Activated CD4-positive, alpha-beta T cell treated with anti-CD3 and anti-CD28 coated beads, Interleukin-2, amount 10 ng/mL, durations not matched to agents 24 days and 14 days (primary cell): ENCODE measurements around the gene SCN2B. TPM values are rescaled to one million over a fixed set of nuclear protein-coding genes. Genes with fewer than 3 reads are reported as not detected.
A peak's percentile ranks its signal among the peaks of the same experiment; 100 is the strongest.

ENCODE experiments used
- DNase-seq: peaks from one replicate; pipeline ENCODE4 v3.0.0; 2022
- H3K27ac Mint-ChIP-seq: one replicate; pipeline ENCODE4 v1.8.0; 2022; ENCODE audit warnings: mild to moderate bottlenecking, mixed read lengths
- H3K27me3 Mint-ChIP-seq: one replicate; pipeline ENCODE4 v1.8.0; 2022; ENCODE audit warnings: mixed read lengths
- H3K36me3 Mint-ChIP-seq: one replicate; pipeline ENCODE4 v1.8.0; 2022; ENCODE audit warnings: low read depth, mild to moderate bottlenecking, mixed read lengths
- H3K4me1 Mint-ChIP-seq: one replicate; pipeline ENCODE4 v1.8.0; 2021; ENCODE audit warnings: mixed read lengths
- H3K4me3 Mint-ChIP-seq: one replicate; pipeline ENCODE4 v1.8.0; 2022; ENCODE audit warnings: mild to moderate bottlenecking, moderate library complexity, mixed read lengths
- H3K9me3 Mint-ChIP-seq: one replicate; pipeline ENCODE4 v1.8.0; 2021; ENCODE audit warnings: mixed read lengths
- intact Hi-C: fragments of 100-400 bp; cut with micrococcal nuclease; formaldehyde crosslinking; loops from one replicate; pipeline ENCODE4 v1.15.1; 2023
- total RNA-seq: library from RNA; stranded (reverse); gene quantifications from 2 replicates; pipeline ENCODE4 v1.2.3, GENCODE V29; 2022

The SCN2B gene
- total RNA-seq, 1 donor from 2014 or later: 0.05 TPM

DNA sequence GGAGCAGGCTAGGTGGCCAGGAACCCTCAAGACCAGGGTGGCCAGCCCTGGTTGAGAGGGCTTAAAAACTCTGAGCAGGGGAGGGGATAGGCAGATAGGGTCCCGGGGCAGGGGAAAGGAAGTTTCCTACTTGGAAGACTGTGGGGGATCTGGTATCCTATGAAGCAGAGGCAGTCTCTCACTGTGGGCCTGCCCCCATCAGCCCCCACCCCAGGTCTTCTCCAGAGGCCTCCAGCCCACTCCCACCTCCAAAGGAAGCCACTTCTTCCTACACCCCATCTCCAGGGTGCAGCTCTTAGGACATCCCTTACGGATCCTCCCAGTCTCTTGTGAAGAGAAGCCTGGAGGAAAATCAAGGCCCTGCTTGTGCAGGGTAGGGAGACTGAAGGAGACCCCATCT, 40.1 kb downstream of the SCN2B start:
- H3K4me1 Mint-ChIP-seq: no peaks in the 10 kb centered on the region
- no peak overlapping the region for H3K4me3 Mint-ChIP-seq
- peaks cover 32% of the 10 kb centered on the region for H3K27me3 Mint-ChIP-seq
- no peak for DNase-seq
- intact Hi-C loops: no loop called here
- no peaks in the 10 kb centered on the region for H3K36me3 Mint-ChIP-seq
- H3K27ac Mint-ChIP-seq: no peak overlapping the region
- H3K9me3 Mint-ChIP-seq: no peaks in the 10 kb centered on the region

DNA sequence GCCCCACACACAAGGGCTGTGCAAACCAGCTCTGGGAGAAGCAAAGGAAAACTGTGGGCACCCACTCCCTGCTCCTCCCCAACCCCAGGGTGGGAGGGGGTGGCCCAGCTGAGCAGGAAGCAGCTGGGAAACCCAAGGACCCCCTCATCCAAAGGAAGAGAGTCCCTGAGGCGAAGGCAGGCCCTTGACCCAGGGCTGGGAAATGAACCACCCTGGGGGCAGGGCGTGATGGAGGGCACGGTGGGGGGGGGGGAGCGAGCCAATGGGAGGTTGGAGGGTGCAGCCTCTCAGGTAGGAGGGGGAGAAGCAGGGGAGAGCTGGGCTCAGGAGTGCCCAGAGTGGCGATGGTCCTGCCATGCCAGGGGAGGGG, 40.7 kb downstream of the SCN2B start:
- no peak for DNase-seq
- H3K9me3 Mint-ChIP-seq: no peaks in the 10 kb centered on the region
- H3K4me3 Mint-ChIP-seq: no peak overlapping the region
- H3K4me1 Mint-ChIP-seq: no peaks in the 10 kb centered on the region
- H3K27ac Mint-ChIP-seq: no peak overlapping the region
- no peaks in the 10 kb centered on the region for H3K36me3 Mint-ChIP-seq
- intact Hi-C loops: no loop called here
- peaks cover 33% of the 10 kb centered on the region for H3K27me3 Mint-ChIP-seq

DNA sequence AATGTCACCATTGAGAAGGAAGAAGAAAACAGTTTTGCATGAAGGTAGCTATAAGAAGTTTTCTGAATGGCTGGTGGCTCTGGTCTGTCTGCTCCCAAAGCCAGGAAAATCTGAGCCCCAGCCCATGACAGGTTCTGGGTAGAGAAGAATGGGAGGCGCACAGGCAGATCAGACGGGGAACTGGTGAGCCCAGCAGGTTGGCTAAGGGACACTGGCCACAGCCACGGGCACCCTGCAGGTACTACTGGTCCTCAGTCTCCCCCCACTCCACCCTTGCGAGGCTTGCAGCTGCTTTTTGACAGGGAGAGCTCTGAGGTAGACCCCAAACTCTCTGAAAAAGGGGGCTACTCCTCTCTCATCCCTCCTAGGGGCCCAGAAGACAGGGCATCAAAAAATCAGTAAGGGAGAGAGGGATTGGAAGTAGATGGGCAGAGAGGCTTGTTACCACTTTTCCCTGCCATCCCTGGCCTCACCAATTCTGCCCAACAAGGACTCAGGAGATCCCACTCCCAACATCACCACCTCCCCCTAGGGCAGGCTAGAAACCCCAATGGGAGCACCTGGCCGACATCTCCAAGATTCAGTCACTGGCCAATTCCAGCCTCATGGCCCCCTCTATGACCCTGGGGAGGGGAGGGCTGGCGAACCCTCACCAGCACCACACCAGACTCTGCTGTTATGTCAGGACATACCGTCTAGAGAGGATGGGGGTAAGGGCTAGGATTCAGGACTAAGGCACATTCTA, 41.2 kb downstream of the SCN2B start:
- no peak for DNase-seq
- no peaks in the 10 kb centered on the region for H3K9me3 Mint-ChIP-seq
- intact Hi-C loops: no loop called here
- no peak overlapping the region for H3K4me3 Mint-ChIP-seq
- no peaks in the 10 kb centered on the region for H3K4me1 Mint-ChIP-seq
- H3K27me3 Mint-ChIP-seq: peaks cover 28% of the 10 kb centered on the region
- H3K36me3 Mint-ChIP-seq: no peaks in the 10 kb centered on the region
- H3K27ac Mint-ChIP-seq: no peak overlapping the region

DNA sequence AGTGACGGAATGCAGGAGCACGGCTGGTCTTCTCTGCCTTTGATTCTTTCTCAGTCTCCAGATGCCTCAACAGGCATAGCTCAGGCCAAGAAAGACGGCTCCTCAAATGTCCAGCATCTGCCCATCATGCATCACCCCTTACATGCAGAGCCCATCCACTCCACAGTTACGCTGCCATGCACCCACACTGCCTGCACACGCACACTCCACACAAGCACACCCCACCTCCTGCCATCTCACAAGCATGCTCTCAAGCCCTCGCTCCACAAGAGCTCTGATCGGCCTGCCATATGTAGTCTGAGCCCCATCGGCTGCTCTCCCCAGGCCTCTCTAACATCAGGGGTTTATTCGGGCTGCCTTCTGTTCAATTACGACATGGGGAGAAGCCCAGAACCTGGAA, 42.6 kb downstream of the SCN2B start:
- H3K4me3 Mint-ChIP-seq: no peak overlapping the region
- H3K4me1 Mint-ChIP-seq: no peaks in the 10 kb centered on the region
- peaks cover 21% of the 10 kb centered on the region for H3K27me3 Mint-ChIP-seq
- no peak for DNase-seq
- no peak overlapping the region for H3K27ac Mint-ChIP-seq
- no peaks in the 10 kb centered on the region for H3K36me3 Mint-ChIP-seq
- H3K9me3 Mint-ChIP-seq: no peaks in the 10 kb centered on the region
- intact Hi-C loops: no loop called here

DNA sequence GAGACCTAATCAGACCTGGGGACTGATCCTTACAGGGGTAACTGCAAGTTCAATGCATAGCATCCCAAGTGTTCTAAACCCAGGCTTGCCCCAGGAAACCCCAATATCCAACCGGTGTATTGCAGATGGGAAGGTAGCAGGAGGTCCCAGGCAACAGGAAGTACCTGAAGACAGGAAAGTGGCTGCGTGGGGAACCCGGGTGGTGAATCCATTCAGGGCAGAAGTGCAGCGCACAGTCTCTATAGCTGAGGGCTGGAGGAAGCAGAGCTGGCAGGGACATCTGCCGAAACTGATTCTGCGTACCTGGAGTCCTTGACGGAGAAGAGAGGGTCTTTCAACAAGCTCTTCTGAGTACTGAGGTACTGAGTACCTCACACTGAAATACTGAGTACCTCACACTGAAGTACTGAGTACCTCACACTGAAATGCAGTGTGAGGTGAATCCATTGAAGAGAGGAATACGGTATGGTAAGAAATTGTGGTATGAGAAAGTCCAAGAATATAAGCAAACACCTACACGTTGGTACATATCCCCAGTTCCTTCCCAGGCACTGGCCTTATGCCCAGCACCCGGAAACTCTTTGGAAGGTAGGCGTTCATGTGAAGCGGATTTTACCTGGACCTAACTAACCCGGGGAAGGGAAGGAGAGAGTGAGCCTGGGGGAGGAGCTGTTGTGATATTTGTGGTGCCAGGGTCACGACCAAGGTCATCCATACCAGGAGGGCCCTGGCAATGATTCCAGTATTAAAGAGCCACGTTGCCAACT, 43.9 kb downstream of the SCN2B start:
- Mint-ChIP-seq H3K27ac (no peak overlapping the region), H3K36me3 (no peaks in the 10 kb centered on the region), H3K4me1 (no peaks in the 10 kb centered on the region), H3K4me3 (no peak overlapping the region), H3K27me3 (peaks cover 15% of the 10 kb centered on the region), H3K9me3 (no peaks in the 10 kb centered on the region)
- DNase-seq: no peak
- intact Hi-C loops: no loop called here

DNA sequence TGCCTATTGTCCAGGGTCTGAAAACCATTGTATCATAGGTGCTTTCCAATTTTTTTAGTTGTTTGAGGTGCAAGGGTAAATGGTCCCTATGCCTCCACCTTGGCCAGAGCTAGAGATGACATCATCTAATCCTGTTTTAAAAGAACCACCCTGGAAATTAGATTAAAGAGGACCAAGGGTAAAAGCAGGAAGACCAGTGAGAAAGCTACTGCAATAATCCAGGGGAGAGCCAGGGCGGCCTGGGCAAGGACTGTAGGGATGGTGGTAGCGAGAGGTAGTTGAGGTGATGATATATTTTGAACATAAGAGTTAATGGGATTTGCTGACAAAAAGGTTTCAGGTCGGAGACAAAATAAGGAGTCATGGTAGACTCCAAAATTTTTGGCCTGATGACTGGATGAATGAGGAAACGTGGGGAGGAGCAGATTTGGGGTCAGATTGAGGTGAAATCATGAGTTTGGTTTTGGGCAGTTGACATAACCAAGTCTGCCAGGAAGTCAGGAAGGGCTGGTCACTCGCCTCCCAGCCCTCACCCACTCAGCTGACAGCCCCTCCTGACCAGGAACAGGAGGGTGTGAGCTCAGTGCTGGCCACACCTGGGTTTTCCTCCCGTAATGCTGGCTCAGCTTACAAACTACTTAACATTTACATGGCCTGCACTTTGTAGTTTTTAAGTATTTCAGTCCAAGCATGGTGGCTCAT, 46.8 kb downstream of the SCN2B start:
- Mint-ChIP-seq H3K27me3 (peaks cover 10% of the 10 kb centered on the region), H3K27ac (no peak overlapping the region), H3K4me1 (peaks cover 2% of the 10 kb centered on the region), H3K36me3 (no peaks in the 10 kb centered on the region), H3K4me3 (no peak overlapping the region), H3K9me3 (no peaks in the 10 kb centered on the region)
- DNase-seq: no peak
- intact Hi-C loops: no loop called here

DNA sequence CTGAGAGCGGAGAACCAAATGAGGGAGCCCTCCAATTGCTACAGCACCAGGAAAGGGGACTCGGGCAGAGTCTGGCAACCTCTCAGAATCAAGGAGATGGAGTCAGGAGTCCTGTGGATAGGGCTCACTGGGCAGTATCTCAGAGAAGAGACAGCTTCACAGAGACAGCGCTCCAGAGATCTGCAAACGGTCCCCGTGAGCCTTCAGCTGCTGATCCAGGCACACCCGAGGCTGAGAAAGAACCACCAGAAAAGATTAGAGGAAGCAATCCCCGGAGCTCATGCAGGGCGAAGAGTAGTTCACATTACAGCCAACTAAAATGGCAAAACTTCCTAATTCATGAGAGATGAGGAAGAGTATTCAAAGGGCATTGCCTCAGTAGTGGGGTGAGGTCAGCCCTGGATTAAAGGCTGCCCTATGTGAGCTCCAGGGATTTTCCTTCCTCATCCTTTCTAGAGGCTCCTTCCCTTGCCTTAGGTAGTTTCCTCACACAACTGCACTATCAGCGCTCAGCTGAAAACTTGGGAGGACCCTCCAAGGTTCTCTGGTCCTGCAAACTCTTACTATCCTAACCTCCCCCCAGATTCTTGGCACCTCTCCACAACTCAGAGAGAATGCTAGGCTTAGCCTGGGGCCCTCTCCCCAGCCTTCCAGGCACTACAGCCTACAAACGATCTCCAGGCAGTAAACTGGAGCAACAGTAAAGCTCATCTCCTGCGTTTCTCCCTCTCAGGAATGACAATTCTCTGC, 47.5 kb downstream of the SCN2B start:
- Mint-ChIP-seq H3K4me1 (peaks cover 2% of the 10 kb centered on the region), H3K27ac (no peak overlapping the region), H3K36me3 (no peaks in the 10 kb centered on the region), H3K4me3 (no peak overlapping the region), H3K27me3 (peaks cover 9% of the 10 kb centered on the region), H3K9me3 (no peaks in the 10 kb centered on the region)
- no peak for DNase-seq
- intact Hi-C loops: no loop called here

DNA sequence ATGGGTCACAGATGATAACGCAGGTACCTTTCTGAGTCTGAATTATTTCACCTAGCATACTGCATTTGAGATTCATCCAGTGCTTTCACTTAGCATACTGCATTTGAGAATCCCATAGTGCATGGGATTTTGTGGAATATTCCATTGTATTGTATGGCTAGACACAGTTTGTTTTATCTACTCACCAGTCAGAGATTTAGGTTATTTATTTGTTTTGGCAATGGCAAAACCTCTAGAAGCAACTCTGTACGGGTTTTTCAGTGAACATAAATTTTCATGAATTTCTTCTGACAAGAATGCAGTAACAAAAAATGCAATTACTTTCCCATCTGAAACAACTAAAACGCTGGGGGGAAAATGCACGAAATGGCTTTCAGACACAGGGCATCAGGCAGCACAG, 48.1 kb downstream of the SCN2B start:
- no peak overlapping the region for H3K27ac Mint-ChIP-seq
- no peak for DNase-seq
- H3K9me3 Mint-ChIP-seq: no peaks in the 10 kb centered on the region
- peaks cover 9% of the 10 kb centered on the region for H3K27me3 Mint-ChIP-seq
- intact Hi-C loops: no loop called here
- no peak overlapping the region for H3K4me3 Mint-ChIP-seq
- no peaks in the 10 kb centered on the region for H3K36me3 Mint-ChIP-seq
- peaks cover 2% of the 10 kb centered on the region for H3K4me1 Mint-ChIP-seq

DNA sequence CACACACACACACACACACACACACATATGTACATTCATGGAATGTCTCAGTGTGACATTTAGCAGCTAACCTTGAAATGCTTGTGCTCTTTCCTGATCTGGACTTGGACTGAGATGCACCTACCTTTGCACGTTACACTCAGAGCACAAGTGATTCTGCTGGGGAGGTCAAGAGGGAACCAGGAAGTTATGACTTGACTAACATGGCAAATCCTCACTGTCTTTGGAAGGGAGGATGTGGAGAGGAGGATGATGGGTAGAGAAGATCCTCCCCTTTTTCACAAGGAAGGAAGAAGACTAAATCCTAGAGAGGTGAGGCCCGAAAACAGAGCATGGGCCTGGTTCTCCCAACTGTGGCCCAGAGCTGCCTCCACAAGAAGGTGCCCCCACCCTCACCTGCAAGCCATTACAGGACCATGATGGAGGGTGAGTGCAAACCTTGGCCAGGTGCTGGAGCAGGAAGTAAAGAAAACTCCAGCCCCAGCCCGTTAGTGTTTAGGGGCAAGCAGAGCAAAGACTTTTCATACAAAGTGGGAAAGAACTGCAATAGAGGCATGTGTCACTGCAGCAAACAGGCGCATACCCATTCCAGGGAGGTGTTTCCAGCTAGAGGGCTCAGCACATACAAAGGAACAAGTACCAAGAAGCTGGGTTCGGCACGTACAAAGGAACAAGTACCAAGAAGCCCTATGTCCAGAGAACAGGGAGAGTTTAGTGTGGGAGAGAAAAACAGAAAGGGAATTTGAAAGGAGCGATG, 50.2 kb downstream of the SCN2B start:
- Mint-ChIP-seq H3K36me3 (no peaks in the 10 kb centered on the region), H3K4me3 (no peak overlapping the region), H3K27ac (no peak overlapping the region), H3K4me1 (peaks cover 2% of the 10 kb centered on the region), H3K27me3 (peaks cover 15% of the 10 kb centered on the region), H3K9me3 (no peaks in the 10 kb centered on the region)
- intact Hi-C loops: no loop called here
- no peak for DNase-seq

DNA sequence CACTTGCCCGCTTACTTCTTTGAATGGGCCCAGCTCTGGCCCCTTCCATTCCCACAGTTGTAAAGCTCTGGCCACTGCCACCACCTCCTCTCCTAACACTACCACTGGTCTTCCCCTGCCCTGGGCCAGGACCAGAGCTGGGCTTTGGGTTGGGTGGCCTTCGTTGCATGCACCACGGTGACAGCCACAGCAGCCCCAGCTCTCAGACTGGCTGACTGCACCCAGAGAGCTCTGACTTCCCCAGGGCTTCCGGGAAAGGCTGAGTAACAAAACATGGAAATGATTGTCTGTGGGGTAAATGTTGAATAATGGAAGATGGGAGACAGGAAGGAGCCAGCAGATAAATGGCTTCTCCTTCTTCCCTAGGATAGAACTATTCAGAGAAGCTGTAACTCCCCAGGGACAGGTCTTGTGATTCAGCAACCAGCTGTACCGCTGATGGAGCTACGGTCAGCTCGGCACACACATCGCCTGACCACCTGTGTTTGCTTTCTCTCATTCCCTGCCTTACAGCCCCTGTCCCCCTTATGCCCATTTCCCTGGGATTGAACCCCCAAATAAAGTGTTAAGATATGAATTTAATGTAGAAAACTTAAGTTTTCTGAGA, 51.4 kb downstream of the SCN2B start:
- peaks cover 18% of the 10 kb centered on the region for H3K27me3 Mint-ChIP-seq
- no peak overlapping the region for H3K4me3 Mint-ChIP-seq

DNA sequence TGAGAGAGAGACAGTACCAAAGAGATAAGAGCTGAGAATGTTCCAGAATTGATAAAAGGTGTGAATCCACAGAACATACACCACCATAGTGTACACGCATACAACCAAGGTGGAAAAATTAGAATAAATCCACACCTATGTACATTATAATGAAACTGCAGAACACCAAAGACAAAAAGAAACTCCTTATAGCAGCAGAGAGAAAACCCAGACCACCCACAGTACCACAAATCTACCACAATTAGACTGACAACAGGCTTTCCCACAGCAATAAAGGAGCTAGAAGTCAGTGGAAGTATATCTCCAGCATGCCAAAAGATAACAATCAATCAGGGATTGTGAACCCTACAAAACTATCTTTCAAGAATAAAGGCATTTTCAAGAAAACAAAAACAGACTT, 55.6 kb downstream of the SCN2B start:
- peaks cover 27% of the 10 kb centered on the region for H3K27me3 Mint-ChIP-seq
- H3K27ac Mint-ChIP-seq: no peak overlapping the region
- H3K4me3 Mint-ChIP-seq: no peak overlapping the region
- H3K36me3 Mint-ChIP-seq: no peaks in the 10 kb centered on the region
- peaks cover 6% of the 10 kb centered on the region for H3K9me3 Mint-ChIP-seq
- H3K4me1 Mint-ChIP-seq: peaks cover 1% of the 10 kb centered on the region
- no peak for DNase-seq
- intact Hi-C loops: no loop called here

More for the DNA sequence above, 51.4 kb downstream of the SCN2B start:
- Mint-ChIP-seq H3K27ac (no peak overlapping the region), H3K9me3 (peaks cover 6% of the 10 kb centered on the region), H3K4me1 (peaks cover 2% of the 10 kb centered on the region), H3K36me3 (no peaks in the 10 kb centered on the region)
- intact Hi-C loops: no loop called here
- no peak for DNase-seq

DNA sequence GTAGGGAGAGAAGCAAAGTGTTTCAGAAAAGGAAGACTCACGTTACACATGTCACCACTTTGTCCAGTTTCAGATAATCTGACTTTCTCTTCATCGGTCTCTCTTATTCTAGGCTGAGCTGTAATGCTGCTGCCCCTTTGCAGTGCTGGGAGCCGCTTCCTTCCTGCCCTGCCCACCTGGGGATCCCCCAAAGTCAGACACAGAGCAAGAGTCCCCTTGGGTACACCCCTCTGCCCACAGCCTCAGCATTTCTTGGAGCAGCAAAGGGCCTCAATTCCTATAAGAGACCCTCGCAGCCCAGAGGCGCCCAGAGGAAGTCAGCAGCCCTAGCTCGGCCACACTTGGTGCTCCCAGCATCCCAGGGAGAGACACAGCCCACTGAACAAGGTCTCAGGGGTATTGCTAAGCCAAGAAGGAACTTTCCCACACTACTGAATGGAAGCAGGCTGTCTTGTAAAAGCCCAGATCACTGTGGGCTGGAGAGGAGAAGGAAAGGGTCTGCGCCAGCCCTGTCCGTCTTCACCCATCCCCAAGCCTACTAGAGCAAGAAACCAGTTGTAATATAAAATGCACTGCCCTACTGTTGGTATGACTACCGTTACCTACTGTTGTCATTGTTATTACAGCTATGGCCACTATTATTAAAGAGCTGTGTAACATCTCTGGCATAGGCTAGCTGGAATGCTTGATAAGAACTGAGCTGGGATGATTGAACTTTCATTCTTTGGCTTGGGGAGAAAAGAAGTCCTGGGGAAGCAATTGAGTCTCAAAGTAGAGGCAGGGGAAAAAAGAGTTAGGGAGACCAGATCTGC, 58.4 kb downstream of the SCN2B start:
- Mint-ChIP-seq H3K4me3 (no peak overlapping the region), H3K36me3 (no peaks in the 10 kb centered on the region), H3K27me3 (peaks cover 26% of the 10 kb centered on the region), H3K9me3 (peaks cover 6% of the 10 kb centered on the region), H3K4me1 (peaks cover 10% of the 10 kb centered on the region), H3K27ac (peak overlapping the region; percentile 14)
- intact Hi-C loops: no loop called here
- no peak for DNase-seq
